ENCODE data around the gene PAX2. TPM values are rescaled to one million over a fixed set of nuclear protein-coding genes. Genes with fewer than 3 reads are reported as not detected.

The PAX2 gene
- total and polyA plus RNA-seq, 4 donors, result not detected

- H3K4me3 ChIP-seq (ENCODE audit: low read depth in 1 of 3, low read length in 3 of 3), result no peak overlapping the region
- no peaks in the 10 kb centered on the region for H3K36me3 ChIP-seq (ENCODE audit: control insufficient read depth in 4 of 4, insufficient read depth in 3 of 4, low read depth in 1 of 4, low read length in 3 of 4)
- no peak for TF ChIP-seq RAD21 (IDR thresholded peaks at IDR 0.05)
- no peak for TF ChIP-seq CTCF (IDR thresholded peaks at IDR 0.05; ENCODE audit: low read depth, low read length, missing input control)
- no peak for TF ChIP-seq HNF4G (IDR thresholded peaks at IDR 0.05)
- no peak for TF ChIP-seq EGR1 (IDR thresholded peaks at IDR 0.05; ENCODE audit: low read depth in 2 of 2)
- no peak for TF ChIP-seq MAX (IDR thresholded peaks at IDR 0.05)
- TF ChIP-seq FOXA2 (IDR thresholded peaks at IDR 0.05), result no peak
- no peak for TF ChIP-seq ZBTB33 (IDR thresholded peaks at IDR 0.05)
- no peak for TF ChIP-seq RXRA (IDR thresholded peaks at IDR 0.05)
- TF ChIP-seq REST (IDR thresholded peaks at IDR 0.05), result no peak
- no peak for TF ChIP-seq NR2F2 (IDR thresholded peaks at IDR 0.05)
- no peak for TF ChIP-seq TAF1 (conservative IDR thresholded peaks at IDR 0.05)
- no peak for TF ChIP-seq HNF4A (conservative IDR thresholded peaks at IDR 0.05)
- no peak for TF ChIP-seq JUND (IDR thresholded peaks at IDR 0.05)
- TF ChIP-seq FOXA1 (IDR thresholded peaks at IDR 0.05), result no peak
- TF ChIP-seq ATF3 (IDR thresholded peaks at IDR 0.05), result no peak
- DNase-seq (ENCODE audit: low spot score), result no peak
- no peak overlapping the region for H3K27ac ChIP-seq (ENCODE audit: low read depth in 1 of 2, low read length in 2 of 2)
- no peaks in the 10 kb centered on the region for H3K9me3 ChIP-seq (ENCODE audit: control insufficient read depth in 4 of 4, low read length in 3 of 4)
- no peak overlapping the region for H3K9ac ChIP-seq (ENCODE audit: low read depth in 1 of 2, low read length in 2 of 2)
- WGBS, result 80% methylated on average over 6 of the region's 6 CpGs
- H3K4me1 ChIP-seq (ENCODE audit: control insufficient read depth in 4 of 4, insufficient read depth in 4 of 4, low read length in 3 of 4), result peaks cover 14 to 28% (median 20%) of the 10 kb centered on the region in 4 donors
- peaks cover 10 to 32% (median 21%) of the 10 kb centered on the region in 4 donors for H3K27me3 ChIP-seq (ENCODE audit: control insufficient read depth in 4 of 4, insufficient read depth in 4 of 4, low read length in 3 of 4)
These were observed 12.1 kb upstream of the PAX2 start for GRCh38 chr10:100733329-100733728.

All from liver (tissue), 9 donors.